ENCODE results near the gene FRRS1L. TPM values are rescaled to one million over a fixed set of nuclear protein-coding genes. Genes with fewer than 3 reads are reported as not detected.
"Not testable (repeated sequence)": the region's sequence is repeated elsewhere in the genome, so short reads cannot be mapped to it uniquely, and the experiment has no call there.

FRRS1L gene
- total RNA-seq, 2 experiments from 2014 or later, result not detected

GRCh38 chr9:109145051-109145450, 22.0 kb downstream of the FRRS1L start:
- H3K4me1 Mint-ChIP-seq (ENCODE audit: low read depth), result peaks cover 5% of the 10 kb centered on the region
- intact Hi-C loops (cut with micrococcal nuclease), result no loop called here
- CTCF ChIA-PET, result interaction anchor here (1.2 kb wide), 1 partner anchor 20 kb away, joined by 3 read pairs; no protein-coding TSS in a partner anchor
- no peaks in the 10 kb centered on the region for H3K9me3 Mint-ChIP-seq
- no peak overlapping the region for H3K4me3 Mint-ChIP-seq
- DNase-seq, result no peak
- H3K27me3 Mint-ChIP-seq (ENCODE audit: low read depth), result no peaks in the 10 kb centered on the region
- no peak overlapping the region for H3K27ac Mint-ChIP-seq
- H3K36me3 Mint-ChIP-seq (ENCODE audit: low read depth), result no peaks in the 10 kb centered on the region

GRCh38 chr9:109143881-109144562, 23.0 kb downstream of the FRRS1L start:
- DNase-seq, result peak; percentile 30
- CTCF ChIA-PET, result interaction anchor here (0.5 kb wide), 1 partner anchor 37 kb away, joined by 3 read pairs; no protein-coding TSS in a partner anchor
- H3K36me3 Mint-ChIP-seq (ENCODE audit: low read depth), result no peaks in the 10 kb centered on the region
- intact Hi-C loops (cut with micrococcal nuclease), result no loop called here
- no peak overlapping the region for H3K27ac Mint-ChIP-seq
- peaks cover 5% of the 10 kb centered on the region for H3K4me1 Mint-ChIP-seq (ENCODE audit: low read depth)
- H3K4me3 Mint-ChIP-seq, result no peak overlapping the region
- H3K9me3 Mint-ChIP-seq, result no peaks in the 10 kb centered on the region
- no peaks in the 10 kb centered on the region for H3K27me3 Mint-ChIP-seq (ENCODE audit: low read depth)

- Mint-ChIP-seq H3K4me3 (no peak overlapping the region), H3K9me3 (no peaks in the 10 kb centered on the region), H3K27me3 (ENCODE audit: low read depth) (no peaks in the 10 kb centered on the region), H3K27ac (no peak overlapping the region), H3K36me3 (ENCODE audit: low read depth) (no peaks in the 10 kb centered on the region), H3K4me1 (ENCODE audit: low read depth) (peaks cover 5% of the 10 kb centered on the region)
- CTCF ChIA-PET, result no interaction called here
- DNase-seq, result no peak
- intact Hi-C loops (cut with micrococcal nuclease), result no loop called here
These were observed 25.7 kb downstream of the FRRS1L start for GRCh38 chr9:109141375-109141774.

GRCh38 chr9:109139851-109140250, 27.2 kb downstream of the FRRS1L start:
- no peak for DNase-seq
- Mint-ChIP-seq H3K36me3 (ENCODE audit: low read depth) (no peaks in the 10 kb centered on the region), H3K27me3 (ENCODE audit: low read depth) (no peaks in the 10 kb centered on the region), H3K27ac (no peak overlapping the region), H3K9me3 (no peaks in the 10 kb centered on the region), H3K4me3 (no peak overlapping the region), H3K4me1 (ENCODE audit: low read depth) (peaks cover 5% of the 10 kb centered on the region)
- intact Hi-C loops (cut with micrococcal nuclease), result no loop called here
- CTCF ChIA-PET, result no interaction called here

GRCh38 chr9:109138421-109138820, 28.6 kb downstream of the FRRS1L start:
- Mint-ChIP-seq H3K4me1 (ENCODE audit: low read depth) (no peaks in the 10 kb centered on the region), H3K27me3 (ENCODE audit: low read depth) (no peaks in the 10 kb centered on the region), H3K9me3 (no peaks in the 10 kb centered on the region), H3K27ac (no peak overlapping the region), H3K36me3 (ENCODE audit: low read depth) (no peaks in the 10 kb centered on the region), H3K4me3 (no peak overlapping the region)
- intact Hi-C loops (cut with micrococcal nuclease), result no loop called here
- CTCF ChIA-PET, result no interaction called here
- no peak for DNase-seq

- H3K27me3 Mint-ChIP-seq (ENCODE audit: low read depth), result no peaks in the 10 kb centered on the region
- CTCF ChIA-PET, result interaction anchor here (0.7 kb wide), 1 partner anchor 25 kb away, joined by 3 read pairs; no protein-coding TSS in a partner anchor
- intact Hi-C loops (cut with micrococcal nuclease), result no loop called here
- H3K36me3 Mint-ChIP-seq (ENCODE audit: low read depth), result no peaks in the 10 kb centered on the region
- H3K9me3 Mint-ChIP-seq, result no peaks in the 10 kb centered on the region
- H3K4me3 Mint-ChIP-seq, result no peak overlapping the region
- H3K27ac Mint-ChIP-seq, result no peak overlapping the region
- H3K4me1 Mint-ChIP-seq (ENCODE audit: low read depth), result no peaks in the 10 kb centered on the region
- DNase-seq, result no peak
These were observed 32.9 kb downstream of the FRRS1L start for GRCh38 chr9:109134167-109134578.

GRCh38 chr9:109133533-109133932, 33.5 kb downstream of the FRRS1L start:
- Mint-ChIP-seq H3K9me3 (no peaks in the 10 kb centered on the region), H3K27me3 (ENCODE audit: low read depth) (no peaks in the 10 kb centered on the region), H3K4me3 (no peak overlapping the region), H3K36me3 (ENCODE audit: low read depth) (no peaks in the 10 kb centered on the region), H3K27ac (no peak overlapping the region), H3K4me1 (ENCODE audit: low read depth) (no peaks in the 10 kb centered on the region)
- no peak for DNase-seq
- intact Hi-C loops (cut with micrococcal nuclease), result no loop called here
- CTCF ChIA-PET, result no interaction called here

- CTCF ChIA-PET, result no interaction called here
- no peaks in the 10 kb centered on the region for H3K4me1 Mint-ChIP-seq (ENCODE audit: low read depth)
- no peaks in the 10 kb centered on the region for H3K36me3 Mint-ChIP-seq (ENCODE audit: low read depth)
- no peaks in the 10 kb centered on the region for H3K9me3 Mint-ChIP-seq
- no peaks in the 10 kb centered on the region for H3K27me3 Mint-ChIP-seq (ENCODE audit: low read depth)
- H3K27ac Mint-ChIP-seq, result no peak overlapping the region
- DNase-seq, result no peak
- H3K4me3 Mint-ChIP-seq, result no peak overlapping the region
- intact Hi-C loops (cut with micrococcal nuclease), result no loop called here
These were observed 34.5 kb downstream of the FRRS1L start for GRCh38 chr9:109132567-109133021.

- H3K9me3 Mint-ChIP-seq, result no peaks in the 10 kb centered on the region
- DNase-seq, result no peak
- H3K36me3 Mint-ChIP-seq (ENCODE audit: low read depth), result no peaks in the 10 kb centered on the region
- no peak overlapping the region for H3K4me3 Mint-ChIP-seq
- intact Hi-C loops (cut with micrococcal nuclease), result no loop called here
- H3K27me3 Mint-ChIP-seq (ENCODE audit: low read depth), result no peaks in the 10 kb centered on the region
- no peaks in the 10 kb centered on the region for H3K4me1 Mint-ChIP-seq (ENCODE audit: low read depth)
- CTCF ChIA-PET, result no interaction called here
- H3K27ac Mint-ChIP-seq, result no peak overlapping the region
These were observed 37.4 kb downstream of the FRRS1L start for GRCh38 chr9:109129470-109130197.

- H3K27ac Mint-ChIP-seq; H3K9me3 Mint-ChIP-seq; CTCF ChIA-PET; intact Hi-C loops (cut with micrococcal nuclease); H3K36me3 Mint-ChIP-seq (ENCODE audit: low read depth); DNase-seq; H3K4me3 Mint-ChIP-seq; H3K4me1 Mint-ChIP-seq (ENCODE audit: low read depth); H3K27me3 Mint-ChIP-seq (ENCODE audit: low read depth): not testable (repeated sequence)
These were observed 40.4 kb downstream of the FRRS1L start for GRCh38 chr9:109126671-109127070.

- Mint-ChIP-seq H3K27me3 (ENCODE audit: low read depth) (no peaks in the 10 kb centered on the region), H3K36me3 (ENCODE audit: low read depth) (no peaks in the 10 kb centered on the region), H3K9me3 (no peaks in the 10 kb centered on the region), H3K27ac (no peak overlapping the region), H3K4me1 (ENCODE audit: low read depth) (peaks cover 5% of the 10 kb centered on the region), H3K4me3 (no peak overlapping the region)
- CTCF ChIA-PET, result interaction anchor here (1.0 kb wide), 2 partner anchors 21 to 344 kb away, joined by 3 to 4 read pairs; no protein-coding TSS in a partner anchor
- intact Hi-C loops (cut with micrococcal nuclease), result no loop called here
- DNase-seq, result no peak
These were observed 42.9 kb downstream of the FRRS1L start for GRCh38 chr9:109124121-109124520.

GRCh38 chr9:109122726-109123621, 44.1 kb downstream of the FRRS1L start:
- no peak overlapping the region for H3K27ac Mint-ChIP-seq
- no peaks in the 10 kb centered on the region for H3K36me3 Mint-ChIP-seq (ENCODE audit: low read depth)
- no peaks in the 10 kb centered on the region for H3K27me3 Mint-ChIP-seq (ENCODE audit: low read depth)
- peaks cover 9% of the 10 kb centered on the region for H3K4me1 Mint-ChIP-seq (ENCODE audit: low read depth)
- intact Hi-C loops (cut with micrococcal nuclease), result no loop called here
- no peak overlapping the region for H3K4me3 Mint-ChIP-seq
- CTCF ChIA-PET, result no interaction called here
- DNase-seq, result no peak
- no peaks in the 10 kb centered on the region for H3K9me3 Mint-ChIP-seq

Measured in activated naive CD4-positive, alpha-beta T cell treated with anti-CD3 and anti-CD28 coated beads for 36 hours (primary cell).